C4-2B (cell line): ENCODE data around the gene DUS3L.
"Not testable (repeated sequence)": the region's sequence is repeated elsewhere in the genome, so short reads cannot be mapped to it uniquely, and the experiment has no call there.

ENCODE experiments used
- H3K27ac ChIP-seq: fragments of 450-650 bp; 2 replicates; pipeline ENCODE4 v1.5.1; 2017
- CTCF ChIP-seq: fragments of 450-650 bp; conservative IDR thresholded peaks from 2 replicates; pipeline ENCODE4 v1.5.1; 2017; ENCODE audit warnings: mild to moderate bottlenecking
- ZFX ChIP-seq: fragments of 450-650 bp; IDR thresholded peaks from 2 replicates; pipeline ENCODE4 v1.6.1; 2017

The DUS3L gene

GRCh38 chr19:5751709-5752108, 39.3 kb downstream of the DUS3L start:
- TF ChIP-seq CTCF (no peak), ZFX (no peak)
- no peak overlapping the region for H3K27ac ChIP-seq

GRCh38 chr19:5749505-5749904, 41.5 kb downstream of the DUS3L start:
- TF ChIP-seq CTCF (no peak), ZFX (no peak)

GRCh38 chr19:5748920-5749319, 42.0 kb downstream of the DUS3L start:
- H3K27ac ChIP-seq = not testable (repeated sequence)

More at GRCh38 chr19:5749505-5749904, 41.5 kb downstream of the DUS3L start:
- H3K27ac ChIP-seq = no peak overlapping the region

GRCh38 chr19:5744999-5745398, 46.0 kb downstream of the DUS3L start:
- H3K27ac ChIP-seq = not testable (repeated sequence)

GRCh38 chr19:5743630-5744029, 47.3 kb downstream of the DUS3L start:
- H3K27ac ChIP-seq = no peak overlapping the region
- no peak for TF ChIP-seq CTCF
- TF ChIP-seq ZFX = no peak

GRCh38 chr19:5742051-5742450, 48.9 kb downstream of the DUS3L start:
- TF ChIP-seq ZFX (no peak), CTCF (no peak)

GRCh38 chr19:5738423-5738822, 52.5 kb downstream of the DUS3L start:
- no peak overlapping the region for H3K27ac ChIP-seq
- TF ChIP-seq ZFX = no peak
- TF ChIP-seq CTCF = no peak

More at GRCh38 chr19:5742051-5742450, 48.9 kb downstream of the DUS3L start:
- no peak overlapping the region for H3K27ac ChIP-seq
